Neutrophil (primary cell): Measurements from ENCODE around the gene SNAP47.

Source experiments
- H3K27ac ChIP-seq: fragments of 200-600 bp; sonication (generic); 2 replicates; pipeline ENCODE4 v1.5.1; 2016; ENCODE audit warnings: mild to moderate bottlenecking, moderate library complexity
- H3K27me3 ChIP-seq: fragments of 200-600 bp; sonication (generic); 2 replicates; pipeline ENCODE4 v1.6.0; 2016; ENCODE audit warnings: mild to moderate bottlenecking
- H3K36me3 ChIP-seq: fragments of 200-600 bp; sonication (generic); 2 replicates; pipeline ENCODE4 v1.5.1; 2017
- H3K4me1 ChIP-seq, 2 experiments: fragments of 200-600 bp in 1 of 2; sonication (generic) in 1 of 2; 1 replicate in 1 of 2; 2 replicates in 1 of 2; pipeline versions ENCODE4 v1.5.1 to v1.6.1; 2013 to 2016; ENCODE audit warnings: low read depth in 1 of 2, low read length in 1 of 2, mild to moderate bottlenecking in 1 of 2, moderate library complexity in 1 of 2; ENCODE audit not compliant: control insufficient read depth in 1 of 2, insufficient read depth in 1 of 2
- H3K4me3 ChIP-seq, 2 experiments: fragments of 200-600 bp in 1 of 2; sonication (generic) in 1 of 2; 1 replicate in 1 of 2; 2 replicates in 1 of 2; pipeline ENCODE4 v1.5.1; 2013 to 2016; ENCODE audit warnings: low read depth in 1 of 2, low read length in 1 of 2, mild to moderate bottlenecking in 1 of 2, moderate library complexity in 1 of 2
- H3K9me3 ChIP-seq: fragments of 200-600 bp; sonication (generic); 2 replicates; pipeline ENCODE4 v1.5.1; 2016
- CTCF ChIP-seq: fragments of 200-600 bp; sonication (generic); IDR thresholded peaks from 2 replicates; pipeline ENCODE4 v1.5.1; 2016; ENCODE audit warnings: antibody characterized with exemption

Gene SNAP47

DNA sequence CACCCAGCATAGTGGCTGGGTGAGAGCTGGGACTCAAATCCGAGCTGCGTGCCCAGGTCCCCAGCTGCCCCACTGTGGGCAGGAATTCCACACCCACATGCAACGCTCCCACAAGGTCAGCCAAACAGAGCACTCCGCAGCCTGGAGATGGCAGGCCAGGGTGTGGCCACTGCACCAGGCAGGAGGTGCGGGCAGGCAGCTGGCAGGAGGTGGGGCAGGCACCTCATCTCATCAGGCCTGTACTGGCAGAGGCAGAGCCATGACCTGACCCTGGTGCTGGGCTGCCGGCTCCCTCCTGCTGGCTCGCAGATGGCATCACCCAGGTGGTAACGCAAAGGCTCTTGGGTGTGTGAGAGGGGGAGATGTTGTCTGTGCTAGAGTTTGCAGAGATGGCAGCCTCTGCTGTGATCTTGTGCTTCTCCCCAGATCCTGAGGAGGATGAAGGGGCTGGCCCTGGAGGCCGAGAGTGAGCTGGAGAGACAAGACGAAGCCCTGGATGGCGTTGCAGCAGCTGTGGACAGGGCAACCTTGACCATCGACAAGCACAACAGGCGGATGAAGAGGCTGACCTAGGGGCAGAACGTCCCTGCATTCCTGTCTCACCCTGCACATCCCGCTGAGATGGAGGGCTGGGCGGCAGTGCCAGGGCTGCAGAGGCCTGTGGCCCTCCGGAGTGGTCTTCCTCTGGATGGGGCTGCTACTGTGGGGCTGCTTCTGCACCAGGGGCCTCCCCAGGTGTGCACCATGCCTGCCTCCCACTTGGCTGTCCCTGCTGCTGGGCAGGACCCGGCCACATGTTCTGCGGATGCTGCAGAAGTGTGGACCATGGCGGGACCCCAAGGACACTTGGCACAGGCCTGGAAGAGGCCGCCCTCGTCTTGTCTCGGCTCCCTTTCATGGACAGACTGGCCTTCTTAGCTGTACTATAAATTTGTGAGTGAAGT is 45.1 kb downstream of the SNAP47 start:
- H3K27me3 ChIP-seq = peaks cover 13% of the 10 kb centered on the region
- H3K36me3 ChIP-seq = peaks cover 14% of the 10 kb centered on the region
- H3K9me3 ChIP-seq = no peaks in the 10 kb centered on the region
- no peaks in the 10 kb centered on the region for H3K4me1 ChIP-seq
- H3K27ac ChIP-seq = no peak overlapping the region
- no peak for TF ChIP-seq CTCF
- no peak overlapping the region for H3K4me3 ChIP-seq

DNA sequence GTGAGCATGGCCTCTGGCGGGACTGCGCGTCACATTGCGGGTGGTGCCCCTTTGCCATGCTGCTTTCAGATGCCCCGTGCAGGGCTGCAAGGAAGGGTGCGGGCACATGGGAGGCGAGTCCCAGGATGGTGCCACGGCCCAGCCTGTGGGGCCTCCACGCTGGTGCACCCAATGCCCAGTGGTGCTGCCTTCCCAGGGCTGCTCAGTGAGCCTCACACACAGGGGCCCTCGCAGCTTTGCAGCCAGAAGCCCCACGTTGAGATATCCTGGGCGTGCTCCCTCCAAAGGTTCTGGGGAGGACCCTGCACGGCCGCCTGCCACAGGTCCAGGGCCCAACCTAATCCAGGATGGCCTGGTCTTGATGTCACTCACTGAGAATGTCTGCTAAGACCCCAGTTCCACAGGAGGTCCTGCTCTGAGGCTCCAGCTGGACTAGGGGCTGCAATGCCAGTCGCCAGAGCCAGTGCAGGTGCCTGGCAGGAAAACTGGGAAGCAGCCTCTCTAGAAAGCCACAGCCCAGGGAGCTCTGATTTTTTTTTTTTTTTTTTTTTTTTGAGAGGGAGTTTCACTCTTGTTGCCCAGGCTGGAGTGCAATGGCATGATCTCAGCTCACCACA is 46.2 kb downstream of the SNAP47 start:
- no peak for TF ChIP-seq CTCF
- Histone ChIP-seq H3K27ac (no peak overlapping the region), H3K4me1 (no peaks in the 10 kb centered on the region), H3K4me3 (no peak overlapping the region), H3K27me3 (peaks cover 24% of the 10 kb centered on the region), H3K9me3 (no peaks in the 10 kb centered on the region), H3K36me3 (peaks cover 3% of the 10 kb centered on the region)

GRCh38 chr1:227782226-227782625 is 47.0 kb downstream of the SNAP47 start:
- peaks cover 32% of the 10 kb centered on the region for H3K27me3 ChIP-seq
- no peaks in the 10 kb centered on the region for H3K36me3 ChIP-seq
- TF ChIP-seq CTCF = no peak
- no peak overlapping the region for H3K27ac ChIP-seq
- peaks cover 5 to 7% of the 10 kb centered on the region in 2 experiments for H3K4me1 ChIP-seq
- H3K4me3 ChIP-seq = no peak overlapping the region
- H3K9me3 ChIP-seq = no peaks in the 10 kb centered on the region

DNA sequence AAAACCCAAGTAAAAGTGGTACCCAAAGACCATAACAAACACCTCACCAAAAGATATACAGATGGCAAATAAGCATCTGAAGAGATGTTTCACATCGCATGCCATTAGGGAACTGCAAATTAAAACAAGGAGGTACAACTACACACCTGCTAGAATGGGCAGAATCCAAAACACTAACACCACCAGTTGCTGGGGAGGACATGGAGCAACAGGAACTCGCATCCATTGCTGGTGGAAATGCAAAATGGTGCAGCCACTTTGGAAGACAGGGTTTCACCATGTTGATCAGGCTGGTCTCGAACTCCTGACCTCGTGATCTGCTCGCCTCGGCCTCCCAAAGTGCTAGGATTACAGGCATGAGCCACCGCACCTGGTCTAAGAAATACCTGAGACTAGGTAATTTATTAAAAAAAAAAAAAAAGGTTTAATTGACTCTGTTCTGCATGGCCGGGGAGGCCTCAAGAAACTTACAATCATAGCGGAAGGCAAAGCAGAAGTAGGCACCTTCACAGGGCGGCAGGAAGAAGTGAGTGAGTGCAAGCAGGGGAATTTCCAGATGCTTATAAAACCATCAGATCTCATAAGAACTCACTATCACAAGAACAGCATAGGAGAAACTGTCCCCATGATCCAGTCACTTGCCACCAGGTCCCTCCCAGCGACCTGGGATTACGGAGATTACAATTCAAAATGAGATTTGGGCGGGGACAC is 50.0 kb downstream of the SNAP47 start:
- no peak overlapping the region for H3K4me3 ChIP-seq
- H3K36me3 ChIP-seq = no peaks in the 10 kb centered on the region
- H3K9me3 ChIP-seq = no peaks in the 10 kb centered on the region
- TF ChIP-seq CTCF = no peak
- no peak overlapping the region for H3K27ac ChIP-seq
- peaks cover 11 to 20% of the 10 kb centered on the region in 2 experiments for H3K4me1 ChIP-seq
- H3K27me3 ChIP-seq = peaks cover 62% of the 10 kb centered on the region

- Histone ChIP-seq H3K9me3 (no peaks in the 10 kb centered on the region), H3K4me1 (peaks cover 11 to 20% of the 10 kb centered on the region in 2 experiments), H3K27ac (no peak overlapping the region), H3K36me3 (no peaks in the 10 kb centered on the region), H3K4me3 (no peak overlapping the region), H3K27me3 (peaks cover 70% of the 10 kb centered on the region)
- TF ChIP-seq CTCF = no peak
These were observed 50.8 kb downstream of the SNAP47 start for GRCh38 chr1:227785805-227786671.
